Ovary (tissue), 3 donors: ENCODE results near the gene TEN1.

ENCODE experiments used
- POLR2A ChIP-seq: fragments of 450-650 bp; IDR thresholded peaks from one replicate; pipeline ENCODE4 v1.6.1; 2017; ENCODE audit warnings: antibody characterized with exemption, mild to moderate bottlenecking, moderate library complexity
- TF ChIP-seq, protein P1 (sequence below), 3 donors: fragments of 450-650 bp in 2 of 3; fragments of 200-600 bp in 1 of 3; IDR thresholded peaks; one replicate each; pipeline versions ENCODE4 v1.5.1 to v1.8.0; 2016 to 2022; ENCODE audit warnings: antibody characterized with exemption in 3 of 3, mild to moderate bottlenecking in 1 of 3
- donor health status: DM: no; HTN: no; CAD: no.

DNA sequence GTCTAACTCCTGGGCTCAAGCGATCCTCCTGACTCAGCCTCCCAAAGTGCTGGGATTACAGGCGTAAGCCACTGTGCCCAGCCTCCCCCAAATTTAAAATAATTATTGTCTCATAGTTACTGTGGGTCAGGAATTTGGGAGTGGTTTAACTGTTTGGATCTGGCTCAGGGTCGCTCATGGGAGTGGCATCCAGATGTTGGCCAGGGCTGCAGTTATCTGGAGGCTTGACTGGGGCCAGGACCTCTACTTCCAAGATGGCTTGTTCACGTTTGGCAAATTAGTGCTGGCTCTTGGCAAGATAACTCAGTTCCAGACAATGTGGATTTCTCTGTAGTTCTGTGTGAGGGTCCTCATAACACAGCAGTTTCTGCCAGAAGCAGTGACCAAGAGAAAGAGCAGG, 8.0 kb downstream of the TEN1 start:
- TF ChIP-seq, protein P1, sequence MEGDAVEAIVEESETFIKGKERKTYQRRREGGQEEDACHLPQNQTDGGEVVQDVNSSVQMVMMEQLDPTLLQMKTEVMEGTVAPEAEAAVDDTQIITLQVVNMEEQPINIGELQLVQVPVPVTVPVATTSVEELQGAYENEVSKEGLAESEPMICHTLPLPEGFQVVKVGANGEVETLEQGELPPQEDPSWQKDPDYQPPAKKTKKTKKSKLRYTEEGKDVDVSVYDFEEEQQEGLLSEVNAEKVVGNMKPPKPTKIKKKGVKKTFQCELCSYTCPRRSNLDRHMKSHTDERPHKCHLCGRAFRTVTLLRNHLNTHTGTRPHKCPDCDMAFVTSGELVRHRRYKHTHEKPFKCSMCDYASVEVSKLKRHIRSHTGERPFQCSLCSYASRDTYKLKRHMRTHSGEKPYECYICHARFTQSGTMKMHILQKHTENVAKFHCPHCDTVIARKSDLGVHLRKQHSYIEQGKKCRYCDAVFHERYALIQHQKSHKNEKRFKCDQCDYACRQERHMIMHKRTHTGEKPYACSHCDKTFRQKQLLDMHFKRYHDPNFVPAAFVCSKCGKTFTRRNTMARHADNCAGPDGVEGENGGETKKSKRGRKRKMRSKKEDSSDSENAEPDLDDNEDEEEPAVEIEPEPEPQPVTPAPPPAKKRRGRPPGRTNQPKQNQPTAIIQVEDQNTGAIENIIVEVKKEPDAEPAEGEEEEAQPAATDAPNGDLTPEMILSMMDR (IDR thresholded peaks at IDR 0.05) = no peak
- TF ChIP-seq POLR2A = no peak
